ENCODE results near the gene ABCA6. TPM values are rescaled to one million over a fixed set of nuclear protein-coding genes. Genes with fewer than 3 reads are reported as not detected.
A peak's percentile ranks its signal among the peaks of the same experiment; 100 is the strongest.
"Not testable (repeated sequence)": the region's sequence is repeated elsewhere in the genome, so short reads cannot be mapped to it uniquely, and the experiment has no call there.

The ABCA6 gene
- total RNA-seq, 1 donor from 2014 or later, result 32.0 TPM

GRCh38 chr17:69078864-69079263 is 62.8 kb downstream of the ABCA6 start:
- no peak for DNase-seq (ENCODE audit: low read depth, low spot score)

- no peak for DNase-seq (ENCODE audit: low read depth, low spot score)
Measured at GRCh38 chr17:69075823-69076222, 65.9 kb downstream of the ABCA6 start.

DNA sequence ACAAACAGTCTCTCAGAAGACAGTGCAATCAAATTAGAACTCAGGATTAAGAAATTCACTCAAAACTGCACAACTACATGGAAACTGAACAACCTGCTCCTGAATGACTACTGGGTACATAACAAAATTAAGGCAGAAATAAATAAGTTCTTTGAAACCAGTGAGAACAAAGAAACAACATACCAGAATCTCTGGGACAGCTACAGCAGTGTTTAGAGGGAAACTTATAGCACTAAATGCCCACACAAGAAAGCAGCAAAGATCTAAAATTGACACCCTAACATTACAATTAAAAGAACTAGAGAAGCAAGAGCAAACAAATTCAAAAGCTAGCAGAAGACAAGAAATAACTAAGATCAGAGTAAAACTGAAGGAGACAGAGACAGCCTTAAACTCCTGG is 68.3 kb downstream of the ABCA6 start:
- not testable (repeated sequence) for DNase-seq (ENCODE audit: low read depth, low spot score)

GRCh38 chr17:69072803-69073256 is 68.9 kb downstream of the ABCA6 start:
- DNase-seq (ENCODE audit: low read depth, low spot score), result not testable (repeated sequence)

- not testable (repeated sequence) for DNase-seq (ENCODE audit: low read depth, low spot score)
Measured at GRCh38 chr17:69071233-69071586, 70.5 kb downstream of the ABCA6 start.

- DNase-seq (ENCODE audit: low read depth, low spot score), result not testable (repeated sequence)
Measured at GRCh38 chr17:69070378-69071232, 71.1 kb downstream of the ABCA6 start.

GRCh38 chr17:69069226-69069750 is 72.4 kb downstream of the ABCA6 start:
- DNase-seq (ENCODE audit: low read depth, low spot score), result no peak

DNA sequence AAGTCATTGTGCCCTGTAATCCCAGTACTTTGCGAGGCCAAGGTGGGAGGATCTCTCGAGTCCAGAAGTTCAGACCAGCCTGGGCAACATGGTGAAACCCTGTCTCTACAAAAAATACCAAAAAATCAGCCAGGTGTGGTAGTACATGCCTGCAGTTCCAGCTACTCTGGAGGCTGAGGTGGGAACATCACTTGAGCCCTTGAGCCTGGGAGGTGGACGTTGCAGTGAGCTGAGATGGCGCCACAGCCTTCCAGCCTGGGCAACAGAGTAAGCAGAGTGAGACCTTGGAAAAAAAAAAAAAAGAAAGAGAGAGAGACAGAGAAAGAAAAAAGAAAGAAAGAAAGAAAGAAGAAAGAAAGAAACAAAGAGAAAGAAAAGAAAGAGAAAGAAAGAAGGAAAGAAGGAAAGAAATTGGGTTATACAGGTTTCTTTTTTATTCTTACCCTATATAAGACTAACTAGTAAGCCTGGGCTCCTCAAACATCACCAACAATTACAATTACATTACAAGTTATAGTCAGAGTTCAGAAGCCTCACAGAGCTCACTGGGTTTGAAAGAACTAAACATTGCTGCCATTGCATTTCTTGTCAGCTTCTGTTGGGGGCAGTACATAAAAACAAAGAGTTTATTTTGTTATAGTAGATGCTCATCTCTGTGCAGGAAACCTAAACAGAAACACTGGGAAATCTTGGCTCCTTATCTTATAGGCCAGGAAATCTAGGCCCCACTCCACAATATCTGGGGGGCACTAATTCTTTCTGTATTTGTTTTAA is 74.2 kb downstream of the ABCA6 start:
- DNase-seq (ENCODE audit: low read depth, low spot score), result no peak

DNA sequence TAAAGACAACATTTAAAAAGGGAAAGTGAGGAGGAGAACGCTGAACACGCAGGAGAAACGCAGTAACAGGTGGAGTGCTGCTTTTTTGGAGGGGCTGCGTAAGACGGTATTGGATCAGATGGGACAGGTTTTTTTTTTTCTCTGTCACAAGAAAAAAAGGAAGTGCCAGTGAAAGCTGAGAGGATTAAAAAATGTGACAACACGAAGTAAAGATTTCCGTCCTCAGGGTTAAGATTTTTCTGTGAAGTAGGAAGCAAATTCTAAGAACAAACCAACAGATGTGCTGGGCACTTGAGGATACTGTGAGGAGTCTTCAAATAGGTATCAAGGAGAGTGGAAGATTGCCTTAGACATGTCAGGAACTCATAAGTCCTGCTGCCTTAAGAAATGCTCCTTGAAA is 75.2 kb downstream of the ABCA6 start:
- no peak for DNase-seq (ENCODE audit: low read depth, low spot score)

DNA sequence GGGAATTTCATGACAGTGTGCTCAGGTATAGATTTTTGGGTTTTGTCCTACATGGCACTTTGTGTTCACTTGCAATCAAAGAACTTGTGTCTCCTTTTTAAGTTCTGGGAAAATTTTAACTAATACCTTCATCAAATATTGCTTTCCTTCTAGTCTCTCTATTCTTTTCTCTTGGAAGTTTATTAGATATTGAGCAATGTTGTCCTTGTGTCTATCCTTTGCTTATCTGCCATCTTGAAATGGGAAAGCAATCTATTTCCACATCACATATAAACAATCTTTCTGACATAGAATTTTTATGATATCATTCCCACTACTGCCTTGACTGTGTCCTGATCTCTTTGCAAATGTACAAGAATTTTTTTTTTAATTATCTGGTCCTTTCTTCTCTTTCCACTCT is 76.6 kb downstream of the ABCA6 start:
- no peak for DNase-seq (ENCODE audit: low read depth, low spot score)

GRCh38 chr17:69064476-69064875 is 77.2 kb downstream of the ABCA6 start:
- DNase-seq (ENCODE audit: low read depth, low spot score), result no peak

GRCh38 chr17:69064001-69064400 is 77.7 kb downstream of the ABCA6 start:
- DNase-seq (ENCODE audit: low read depth, low spot score), result no peak

- no peak for DNase-seq (ENCODE audit: low read depth, low spot score)
Measured at GRCh38 chr17:69062860-69063581, 78.7 kb downstream of the ABCA6 start.

DNA sequence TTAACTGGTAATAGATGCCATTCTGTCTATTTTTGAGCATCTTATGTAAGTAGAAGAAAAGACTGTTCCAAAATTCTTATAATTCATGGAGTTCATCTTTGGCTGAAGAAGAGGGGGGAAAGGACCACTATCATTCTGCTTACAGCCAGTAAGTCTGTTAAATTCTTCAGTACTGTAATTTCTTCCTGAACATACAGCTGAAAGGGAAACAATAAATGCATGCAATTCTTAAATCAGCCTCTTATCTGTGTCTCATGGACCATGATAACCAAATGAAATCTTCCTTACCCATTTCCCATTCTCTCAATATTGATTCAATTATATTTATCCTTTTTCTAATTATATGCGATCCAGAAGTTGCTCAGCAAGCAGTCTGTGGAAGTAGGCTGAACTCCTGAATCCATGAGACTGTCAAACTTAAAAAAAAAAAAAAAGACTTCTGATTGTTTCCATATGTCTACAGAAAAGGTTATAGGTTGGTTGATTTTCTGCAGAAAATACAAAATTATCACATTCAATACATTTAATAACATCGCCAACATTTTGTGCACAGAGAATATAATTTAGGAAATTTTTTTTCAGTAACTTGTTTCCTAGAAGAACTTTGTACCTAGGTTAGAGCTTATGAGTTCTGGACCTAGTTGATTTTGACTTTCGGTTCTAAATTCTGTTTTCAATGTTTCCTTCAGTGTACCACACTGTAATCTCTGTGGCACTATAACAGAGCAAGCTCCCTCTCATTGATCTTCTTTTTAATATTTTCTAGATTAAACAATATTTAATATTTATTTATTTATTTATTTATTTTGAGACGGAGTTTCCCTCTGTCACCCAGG is 79.8 kb downstream of the ABCA6 start:
- DNase-seq (ENCODE audit: low read depth, low spot score), result no peak

- peak; percentile 50 for DNase-seq (ENCODE audit: low read depth, low spot score)
Measured at GRCh38 chr17:69060822-69061221, 80.9 kb downstream of the ABCA6 start, which contains the start of gene ABCA9. TSS of gene ABCA9 (minus strand) at chr17:69060927. CDS start at chr17:69051126, 9,801 bp downstream.

- no peak for DNase-seq (ENCODE audit: low read depth, low spot score)
Measured at GRCh38 chr17:69059458-69060175, 82.1 kb downstream of the ABCA6 start.

GRCh38 chr17:69058165-69058564 is 83.5 kb downstream of the ABCA6 start:
- DNase-seq (ENCODE audit: low read depth, low spot score), result no peak

GRCh38 chr17:69057280-69057679 is 84.4 kb downstream of the ABCA6 start:
- no peak for DNase-seq (ENCODE audit: low read depth, low spot score)

DNA sequence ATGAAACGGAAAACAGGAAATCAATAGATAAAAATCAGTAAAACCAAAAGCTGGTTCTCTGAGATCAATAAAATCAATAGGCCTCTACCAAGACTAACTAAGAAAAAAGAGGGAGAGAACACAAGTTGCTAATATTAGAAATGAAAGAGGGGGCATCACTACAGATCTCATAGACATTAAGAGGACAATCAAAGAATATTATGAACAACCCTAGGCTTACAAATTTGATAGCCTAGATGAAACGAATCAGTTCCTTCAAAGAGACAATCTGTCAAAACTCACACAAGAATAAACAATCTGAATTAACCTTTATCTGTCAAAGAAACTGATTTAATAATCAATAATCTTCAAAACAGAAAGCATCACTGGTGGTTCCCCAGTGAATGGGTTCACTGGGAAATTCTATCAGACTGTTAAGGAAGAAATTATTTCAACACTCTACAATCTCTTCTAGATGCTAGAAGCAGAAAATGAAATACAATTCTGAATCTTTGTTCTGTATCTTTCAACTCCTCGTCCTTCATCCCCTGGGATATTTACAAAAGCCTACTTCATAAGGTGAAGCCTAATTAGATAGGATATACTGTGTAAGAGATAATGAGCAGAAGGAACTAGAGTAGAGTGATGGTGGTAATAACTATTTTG is 85.4 kb downstream of the ABCA6 start:
- DNase-seq (ENCODE audit: low read depth, low spot score), result no peak
